Small intestine (tissue), 7 donors: Measurements from ENCODE around the gene DCTD. TPM values are rescaled to one million over a fixed set of nuclear protein-coding genes. Genes with fewer than 3 reads are reported as not detected.
"Not testable (repeated sequence)": the region's sequence is repeated elsewhere in the genome, so short reads cannot be mapped to it uniquely, and the experiment has no call there.

Source experiments
- DNase-seq, 2 donors: peaks; one replicate each; pipeline versions ENCODE4 v3.0.0 to v3.0.0-alpha.2; 2013
- FAIRE-seq: peaks from 2 replicates; lab custom pipeline; 2012; peaks lifted over from hg19 to GRCh38; lab: Jason Lieb, UNC
- H3K27ac ChIP-seq, 3 donors: one replicate each; pipeline ENCODE4 v1.5.1; 2013; ENCODE audit warnings: low read length in 2 of 3, mild to moderate bottlenecking in 2 of 3, control low read depth in 1 of 3, inconsistent platforms in 1 of 3, low read depth in 1 of 3, moderate library complexity in 1 of 3
- H3K27me3 ChIP-seq, 3 donors: one replicate each; pipeline ENCODE4 v1.6.1; 2013; ENCODE audit warnings: low read length in 3 of 3, inconsistent platforms in 1 of 3; ENCODE audit not compliant: control insufficient read depth in 3 of 3, insufficient read depth in 3 of 3
- H3K36me3 ChIP-seq, 3 donors: one replicate each; pipeline ENCODE4 v1.6.1; 2013; ENCODE audit warnings: low read length in 3 of 3, inconsistent platforms in 1 of 3, low read depth in 1 of 3, mild to moderate bottlenecking in 1 of 3, moderate library complexity in 1 of 3; ENCODE audit not compliant: control insufficient read depth in 3 of 3, insufficient read depth in 2 of 3
- H3K4me1 ChIP-seq, 3 donors: one replicate each; pipeline ENCODE4 v1.6.1; 2013; ENCODE audit warnings: low read length in 2 of 3, inconsistent platforms in 1 of 3, low read depth in 1 of 3, mild to moderate bottlenecking in 1 of 3, moderate library complexity in 1 of 3; ENCODE audit not compliant: control insufficient read depth in 3 of 3, insufficient read depth in 2 of 3
- H3K4me3 ChIP-seq, 3 donors: one replicate each; pipeline ENCODE4 v1.5.1; 2013; ENCODE audit warnings: low read length in 3 of 3, control low read depth in 1 of 3, inconsistent platforms in 1 of 3, low read depth in 1 of 3, mild to moderate bottlenecking in 1 of 3, moderate library complexity in 1 of 3
- H3K9me3 ChIP-seq, 2 donors: one replicate each; pipeline ENCODE4 v1.6.1; 2013; ENCODE audit warnings: low read depth in 1 of 2, low read length in 1 of 2; ENCODE audit not compliant: control insufficient read depth in 2 of 2, insufficient read depth in 1 of 2
- WGBS, 3 donors: extraction: QIAGEN DNeasy Blood & Tissue Kit; methylation state at CpG; one replicate each; pipeline ENCODE4 v1.1.7; 2013; 5-methylcytosine and 5-hydroxymethylcytosine counted together
- polyA plus RNA-seq, 4 donors: library from polyadenylated mRNA; stranded (reverse) in 3 of 4; unstranded in 1 of 4; fragments of 200-250 nt in 3 of 4; fragments of 120-200 nt in 1 of 4; gene quantifications; one replicate each; pipeline versions ENCODE4 v1.2.1 to v1.2.3, GENCODE V29; 2013
- donor health status: healthy with polysubstance abuse.
- donor health status: control.
- donor health status: control.
- donor health status: Bipolar disorder and iron deficiency.
- donor health status: healthy.

DCTD gene
- polyA plus RNA-seq, 4 donors, result 17.9 to 82.3 (median 47.5) TPM

- H3K27ac ChIP-seq, result no peak overlapping the region
- H3K27me3 ChIP-seq, result no peaks in the 10 kb centered on the region
- peaks cover 3 to 66% (median 11%) of the 10 kb centered on the region in 3 donors for H3K36me3 ChIP-seq
- DNase-seq (no peak), FAIRE-seq (no peak)
- 80 to 87% (median 85%) methylated on average over 10 of the region's 10 CpGs for WGBS, 3 donors
- H3K9me3 ChIP-seq, result no peaks in the 10 kb centered on the region
- no peaks in the 10 kb centered on the region for H3K4me1 ChIP-seq
- no peak overlapping the region for H3K4me3 ChIP-seq
Observed at GRCh38 chr4:182905038-182905437, 12.1 kb downstream of the DCTD start.

- H3K36me3 ChIP-seq, result peaks cover 3 to 69% (median 14%) of the 10 kb centered on the region in 3 donors
- DNase-seq (no peak), FAIRE-seq (no peak)
- no peak overlapping the region for H3K4me3 ChIP-seq
- 85 to 92% (median 89%) methylated on average over 12 of the region's 12 CpGs for WGBS, 3 donors
- no peaks in the 10 kb centered on the region for H3K4me1 ChIP-seq
- H3K27me3 ChIP-seq, result no peaks in the 10 kb centered on the region
- no peak overlapping the region for H3K27ac ChIP-seq
- no peaks in the 10 kb centered on the region for H3K9me3 ChIP-seq
Observed at GRCh38 chr4:182904211-182904761, 12.9 kb downstream of the DCTD start.

GRCh38 chr4:182903013-182903412, 14.2 kb downstream of the DCTD start:
- Histone ChIP-seq H3K4me3 (no peak overlapping the region), H3K27ac (no peak overlapping the region), H3K36me3 (peaks cover 3 to 70% (median 14%) of the 10 kb centered on the region in 3 donors), H3K4me1 (peaks cover 0 to 4% (median 0%) of the 10 kb centered on the region in 3 donors), H3K27me3 (no peaks in the 10 kb centered on the region), H3K9me3 (no peaks in the 10 kb centered on the region)
- DNase-seq (no peak), FAIRE-seq (no peak)
- WGBS, 3 donors, result 93 to 95% (median 95%) methylated on average over 9 of the region's 9 CpGs

GRCh38 chr4:182901337-182901736, 15.8 kb downstream of the DCTD start:
- Histone ChIP-seq H3K36me3 (peaks cover 0 to 69% (median 11%) of the 10 kb centered on the region in 3 donors), H3K4me3 (no peak overlapping the region), H3K27me3 (no peaks in the 10 kb centered on the region), H3K27ac (no peak overlapping the region), H3K9me3 (no peaks in the 10 kb centered on the region), H3K4me1 (peaks cover 0 to 7% (median 0%) of the 10 kb centered on the region in 3 donors)
- FAIRE-seq, result no peak
- WGBS, 3 donors, result 82 to 92% (median 92%) methylated on average over 9 of the region's 9 CpGs
- no peak for DNase-seq

- DNase-seq, H3K27me3 ChIP-seq, H3K4me3 ChIP-seq, H3K9me3 ChIP-seq, FAIRE-seq, H3K4me1 ChIP-seq, H3K27ac ChIP-seq: not testable (repeated sequence)
- 91 to 93% (median 91%) methylated on average over 2 of the region's 2 CpGs for WGBS, 3 donors
- H3K36me3 ChIP-seq, result peaks cover 6 to 72% (median 6%) of the 10 kb centered on the region in 3 donors
Observed at GRCh38 chr4:182900021-182900420, 17.2 kb downstream of the DCTD start.

GRCh38 chr4:182898479-182898799, 18.7 kb downstream of the DCTD start:
- WGBS, 3 donors, result 74 to 79% (median 78%) methylated on average over 5 of the region's 5 CpGs
- no peak for FAIRE-seq
- peaks cover 8 to 68% (median 11%) of the 10 kb centered on the region in 3 donors for H3K36me3 ChIP-seq
- H3K9me3 ChIP-seq, result no peaks in the 10 kb centered on the region
- peaks cover 0 to 7% (median 0%) of the 10 kb centered on the region in 3 donors for H3K4me1 ChIP-seq
- no peak for DNase-seq
- H3K4me3 ChIP-seq, result no peak overlapping the region
- no peaks in the 10 kb centered on the region for H3K27me3 ChIP-seq
- H3K27ac ChIP-seq, result no peak overlapping the region

- peaks cover 6 to 67% (median 16%) of the 10 kb centered on the region in 3 donors for H3K36me3 ChIP-seq
- DNase-seq, result peak; percentile 9 to 64
- no peaks in the 10 kb centered on the region for H3K27me3 ChIP-seq
- no peak for FAIRE-seq
- H3K4me3 ChIP-seq, result no peak overlapping the region
- H3K4me1 ChIP-seq, result peaks cover 0 to 7% (median 0%) of the 10 kb centered on the region in 3 donors
- H3K27ac ChIP-seq, result no peak overlapping the region
- H3K9me3 ChIP-seq, result no peaks in the 10 kb centered on the region
- 84 to 88% (median 86%) methylated on average over 20 of the region's 20 CpGs for WGBS, 3 donors
Observed at GRCh38 chr4:182897601-182898478, 19.3 kb downstream of the DCTD start.

- no peak overlapping the region for H3K4me3 ChIP-seq
- FAIRE-seq (no peak), DNase-seq (no peak)
- H3K27ac ChIP-seq, result no peak overlapping the region
- peaks cover 0 to 7% (median 0%) of the 10 kb centered on the region in 3 donors for H3K4me1 ChIP-seq
- peaks cover 7 to 63% (median 17%) of the 10 kb centered on the region in 3 donors for H3K36me3 ChIP-seq
- H3K27me3 ChIP-seq, result no peaks in the 10 kb centered on the region
- 93 to 99% (median 95%) methylated on average over 8 of the region's 8 CpGs for WGBS, 3 donors
- H3K9me3 ChIP-seq, result no peaks in the 10 kb centered on the region
Observed at GRCh38 chr4:182896421-182896820, 20.8 kb downstream of the DCTD start.
